WTC11 (cell line): ENCODE results near the gene SQOR. TPM values are rescaled to one million over a fixed set of nuclear protein-coding genes. Genes with fewer than 3 reads are reported as not detected.

Experiments used
- ATAC-seq: fragments of 200-7000 bp; cut with Tn5 transposase; 2 replicates; pipeline ENCODE4 v1.10.0; 2021; ENCODE audit warnings: mild to moderate bottlenecking, moderate library complexity
- CTCF ChIA-PET: fragments of 300-600 bp; sonication (Branson Sonifier 250); formaldehyde crosslinking; loops from one replicate; lab custom pipeline; 2021; ENCODE audit warnings: antibody characterized with exemption; lab: Charles Lee
- POLR2A ChIA-PET: fragments of 350-600 bp; sonication (Branson Sonifier 250); formaldehyde crosslinking; loops from one replicate; lab custom pipeline; 2021; ENCODE audit warnings: antibody characterized with exemption; lab: Charles Lee
- DNase-seq: peaks from one replicate; pipeline ENCODE4 v3.0.0; 2021; ENCODE audit warnings: low spot score
- H3K27ac Mint-ChIP-seq: 2 replicates; pipeline ENCODE4 v1.8.0; 2021; ENCODE audit warnings: mixed read lengths
- H3K27me3 Mint-ChIP-seq: 2 replicates; pipeline ENCODE4 v1.8.0; 2021; ENCODE audit warnings: low read depth, mild to moderate bottlenecking, moderate library complexity, mixed read lengths
- H3K36me3 Mint-ChIP-seq: 2 replicates; pipeline ENCODE4 v1.8.0; 2021; ENCODE audit warnings: mixed read lengths
- H3K4me1 Mint-ChIP-seq: 2 replicates; pipeline ENCODE4 v1.8.0; 2022; ENCODE audit warnings: mixed read lengths
- H3K4me3 Mint-ChIP-seq: 2 replicates; pipeline ENCODE4 v1.8.0; 2021; ENCODE audit warnings: mild to moderate bottlenecking, moderate library complexity, mixed read lengths
- H3K9me3 Mint-ChIP-seq: 2 replicates; pipeline ENCODE4 v1.8.0; 2021; ENCODE audit warnings: mixed read lengths
- ATF1 ChIP-seq: sonication (generic); formaldehyde crosslinking; IDR thresholded peaks from 2 replicates; pipeline ENCODE4 v1.8.1; 2023; ENCODE audit warnings: mild to moderate bottlenecking, moderate library complexity, missing genetic modification reagents
- ELF4 ChIP-seq: sonication (generic); formaldehyde crosslinking; IDR thresholded peaks from 2 replicates; pipeline ENCODE4 v1.8.1; 2022; ENCODE audit warnings: low read depth, mild to moderate bottlenecking, moderate library complexity, missing genetic modification reagents
- FOXJ3 ChIP-seq: sonication (generic); formaldehyde crosslinking; IDR thresholded peaks from 2 replicates; pipeline ENCODE4 v1.9.0; 2021; ENCODE audit warnings: missing genetic modification reagents, mild to moderate bottlenecking, borderline replicate concordance
- FOXK1 ChIP-seq: sonication (generic); formaldehyde crosslinking; IDR thresholded peaks from 2 replicates; pipeline ENCODE4 v1.8.0; 2022; ENCODE audit warnings: mild to moderate bottlenecking, moderate library complexity, missing genetic modification reagents
- GRHL2 ChIP-seq: fragments of 250-450 bp; sonication (Bioruptor Pico); IDR thresholded peaks from 2 replicates; pipeline ENCODE4 v1.8.0; 2022; ENCODE audit warnings: mild to moderate bottlenecking, moderate library complexity; ENCODE audit not compliant: insufficient replicate concordance, severe bottlenecking
- IRF2 ChIP-seq: sonication (generic); formaldehyde crosslinking; IDR thresholded peaks from 2 replicates; pipeline ENCODE4 v1.8.0; 2022; ENCODE audit warnings: low read depth, missing genetic modification reagents, borderline replicate concordance
- KAT7 ChIP-seq: sonication (generic); formaldehyde crosslinking; IDR thresholded peaks from 2 replicates; pipeline ENCODE4 v1.8.1; 2023; ENCODE audit warnings: missing genetic modification reagents, mild to moderate bottlenecking, borderline replicate concordance
- NFYB ChIP-seq: sonication (generic); formaldehyde crosslinking; conservative IDR thresholded peaks from 2 replicates; pipeline ENCODE4 v1.8.0; 2022; ENCODE audit warnings: low read depth, missing genetic modification reagents
- NR1H2 ChIP-seq: sonication (generic); formaldehyde crosslinking; IDR thresholded peaks from 2 replicates; pipeline ENCODE4 v1.9.0; 2021; ENCODE audit warnings: mild to moderate bottlenecking, moderate library complexity, missing genetic modification reagents
- OVOL2 ChIP-seq: fragments of 250-450 bp; sonication (Bioruptor Pico); IDR thresholded peaks from 2 replicates; pipeline ENCODE4 v1.9.0; 2021; ENCODE audit warnings: mild to moderate bottlenecking, borderline replicate concordance
- TEAD1 ChIP-seq: sonication (generic); formaldehyde crosslinking; IDR thresholded peaks from 2 replicates; pipeline ENCODE4 v1.8.0; 2022; ENCODE audit warnings: mild to moderate bottlenecking, missing genetic modification reagents
- ZNF121 ChIP-seq: sonication (generic); formaldehyde crosslinking; IDR thresholded peaks from 2 replicates; pipeline ENCODE4 v1.8.0; 2023; ENCODE audit warnings: missing genetic modification reagents
- ZNF263 ChIP-seq: sonication (generic); formaldehyde crosslinking; IDR thresholded peaks from 2 replicates; pipeline ENCODE4 v1.8.1; 2022; ENCODE audit warnings: low read depth, mild to moderate bottlenecking, moderate library complexity, missing genetic modification reagents
- total RNA-seq: library from RNA; stranded (reverse); gene quantifications from 3 replicates; pipeline ENCODE4 v1.2.3, GENCODE V29; 2021
- TF ChIP-seq, protein P1 (sequence below): fragments of 250-450 bp; sonication (Bioruptor Pico); IDR thresholded peaks from 2 replicates; pipeline ENCODE4 v2.1.2; 2022; ENCODE audit warnings: mild to moderate bottlenecking, moderate library complexity
- TF ChIP-seq, protein P2 (sequence below): fragments of 250-450 bp; sonication (Bioruptor Pico); IDR thresholded peaks from 2 replicates; pipeline ENCODE4 v1.8.0; 2021; ENCODE audit warnings: mild to moderate bottlenecking
- TF ChIP-seq, protein P3 (sequence below): sonication (generic); formaldehyde crosslinking; IDR thresholded peaks from 2 replicates; pipeline ENCODE4 v1.8.1; 2023; ENCODE audit warnings: mild to moderate bottlenecking, missing genetic modification reagents
- TF ChIP-seq, protein P4 (sequence below): sonication (generic); formaldehyde crosslinking; IDR thresholded peaks from 2 replicates; pipeline ENCODE4 v1.8.0; 2022; ENCODE audit warnings: mild to moderate bottlenecking, missing genetic modification reagents
- TF ChIP-seq, protein P5 (sequence below): sonication (generic); formaldehyde crosslinking; IDR thresholded peaks from 2 replicates; pipeline ENCODE4 v1.8.1; 2023; ENCODE audit warnings: mild to moderate bottlenecking, missing genetic modification reagents
- TF ChIP-seq, protein P6 (sequence below): sonication (generic); formaldehyde crosslinking; IDR thresholded peaks from 2 replicates; pipeline ENCODE4 v1.8.0; 2022; ENCODE audit warnings: mild to moderate bottlenecking, missing genetic modification reagents

SQOR gene
- total RNA-seq, 1 experiment from 2014 or later: 0.72 TPM

DNA sequence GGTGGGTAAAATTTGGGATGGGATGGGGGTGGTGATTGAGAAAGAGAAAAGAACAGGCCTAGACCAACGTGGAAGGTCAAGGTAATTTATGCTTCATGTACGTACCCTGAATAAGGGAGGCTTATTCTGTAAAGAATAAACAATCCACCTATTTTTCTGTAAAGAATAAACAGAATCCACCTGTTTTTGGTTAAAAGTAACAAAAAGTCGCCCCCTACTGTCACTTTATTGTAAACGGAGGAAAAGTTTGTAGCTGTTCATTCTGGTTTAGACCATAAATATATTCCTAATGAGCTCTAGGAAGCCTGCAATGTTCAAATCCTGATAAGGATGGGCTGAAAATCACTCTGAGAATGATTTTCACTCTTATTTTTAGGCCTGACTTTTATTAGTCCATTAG, 23.5 kb upstream of the SQOR start:
- H3K36me3 Mint-ChIP-seq: peaks cover 4% of the 10 kb centered on the region
- no peak for TF ChIP-seq FOXK1 (CRISPR knock-in tag)
- TF ChIP-seq, protein P1, sequence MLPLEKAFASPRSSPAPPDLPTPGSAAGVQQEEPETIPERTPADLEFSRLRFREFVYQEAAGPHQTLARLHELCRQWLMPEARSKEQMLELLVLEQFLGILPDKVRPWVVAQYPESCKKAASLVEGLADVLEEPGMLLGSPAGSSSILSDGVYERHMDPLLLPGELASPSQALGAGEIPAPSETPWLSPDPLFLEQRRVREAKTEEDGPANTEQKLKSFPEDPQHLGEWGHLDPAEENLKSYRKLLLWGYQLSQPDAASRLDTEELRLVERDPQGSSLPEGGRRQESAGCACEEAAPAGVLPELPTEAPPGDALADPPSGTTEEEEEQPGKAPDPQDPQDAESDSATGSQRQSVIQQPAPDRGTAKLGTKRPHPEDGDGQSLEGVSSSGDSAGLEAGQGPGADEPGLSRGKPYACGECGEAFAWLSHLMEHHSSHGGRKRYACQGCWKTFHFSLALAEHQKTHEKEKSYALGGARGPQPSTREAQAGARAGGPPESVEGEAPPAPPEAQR: no peak
- TF ChIP-seq NFYB (CRISPR knock-in tag): no peak
- TF ChIP-seq, protein P2, sequence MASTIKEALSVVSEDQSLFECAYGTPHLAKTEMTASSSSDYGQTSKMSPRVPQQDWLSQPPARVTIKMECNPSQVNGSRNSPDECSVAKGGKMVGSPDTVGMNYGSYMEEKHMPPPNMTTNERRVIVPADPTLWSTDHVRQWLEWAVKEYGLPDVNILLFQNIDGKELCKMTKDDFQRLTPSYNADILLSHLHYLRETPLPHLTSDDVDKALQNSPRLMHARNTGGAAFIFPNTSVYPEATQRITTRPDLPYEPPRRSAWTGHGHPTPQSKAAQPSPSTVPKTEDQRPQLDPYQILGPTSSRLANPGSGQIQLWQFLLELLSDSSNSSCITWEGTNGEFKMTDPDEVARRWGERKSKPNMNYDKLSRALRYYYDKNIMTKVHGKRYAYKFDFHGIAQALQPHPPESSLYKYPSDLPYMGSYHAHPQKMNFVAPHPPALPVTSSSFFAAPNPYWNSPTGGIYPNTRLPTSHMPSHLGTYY (CRISPR knock-in tag): no peak
- TF ChIP-seq ATF1 (CRISPR knock-in tag): no peak
- TF ChIP-seq OVOL2 (CRISPR knock-in tag): no peak
- no peak for TF ChIP-seq ZNF263 (CRISPR knock-in tag)
- TF ChIP-seq, protein P3, sequence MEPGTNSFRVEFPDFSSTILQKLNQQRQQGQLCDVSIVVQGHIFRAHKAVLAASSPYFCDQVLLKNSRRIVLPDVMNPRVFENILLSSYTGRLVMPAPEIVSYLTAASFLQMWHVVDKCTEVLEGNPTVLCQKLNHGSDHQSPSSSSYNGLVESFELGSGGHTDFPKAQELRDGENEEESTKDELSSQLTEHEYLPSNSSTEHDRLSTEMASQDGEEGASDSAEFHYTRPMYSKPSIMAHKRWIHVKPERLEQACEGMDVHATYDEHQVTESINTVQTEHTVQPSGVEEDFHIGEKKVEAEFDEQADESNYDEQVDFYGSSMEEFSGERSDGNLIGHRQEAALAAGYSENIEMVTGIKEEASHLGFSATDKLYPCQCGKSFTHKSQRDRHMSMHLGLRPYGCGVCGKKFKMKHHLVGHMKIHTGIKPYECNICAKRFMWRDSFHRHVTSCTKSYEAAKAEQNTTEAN (CRISPR knock-in tag): no peak
- no peak for TF ChIP-seq ZNF121 (CRISPR knock-in tag)
- TF ChIP-seq KAT7 (CRISPR knock-in tag): no peak
- no peak for TF ChIP-seq TEAD1 (CRISPR knock-in tag)
- TF ChIP-seq GRHL2 (CRISPR knock-in tag): no peak
- TF ChIP-seq, protein P4, sequence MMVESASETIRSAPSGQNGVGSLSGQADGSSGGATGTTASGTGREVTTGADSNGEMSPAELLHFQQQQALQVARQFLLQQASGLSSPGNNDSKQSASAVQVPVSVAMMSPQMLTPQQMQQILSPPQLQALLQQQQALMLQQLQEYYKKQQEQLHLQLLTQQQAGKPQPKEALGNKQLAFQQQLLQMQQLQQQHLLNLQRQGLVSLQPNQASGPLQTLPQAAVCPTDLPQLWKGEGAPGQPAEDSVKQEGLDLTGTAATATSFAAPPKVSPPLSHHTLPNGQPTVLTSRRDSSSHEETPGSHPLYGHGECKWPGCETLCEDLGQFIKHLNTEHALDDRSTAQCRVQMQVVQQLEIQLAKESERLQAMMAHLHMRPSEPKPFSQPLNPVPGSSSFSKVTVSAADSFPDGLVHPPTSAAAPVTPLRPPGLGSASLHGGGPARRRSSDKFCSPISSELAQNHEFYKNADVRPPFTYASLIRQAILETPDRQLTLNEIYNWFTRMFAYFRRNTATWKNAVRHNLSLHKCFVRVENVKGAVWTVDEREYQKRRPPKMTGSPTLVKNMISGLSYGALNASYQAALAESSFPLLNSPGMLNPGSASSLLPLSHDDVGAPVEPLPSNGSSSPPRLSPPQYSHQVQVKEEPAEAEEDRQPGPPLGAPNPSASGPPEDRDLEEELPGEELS (CRISPR knock-in tag): no peak
- TF ChIP-seq, protein P5, sequence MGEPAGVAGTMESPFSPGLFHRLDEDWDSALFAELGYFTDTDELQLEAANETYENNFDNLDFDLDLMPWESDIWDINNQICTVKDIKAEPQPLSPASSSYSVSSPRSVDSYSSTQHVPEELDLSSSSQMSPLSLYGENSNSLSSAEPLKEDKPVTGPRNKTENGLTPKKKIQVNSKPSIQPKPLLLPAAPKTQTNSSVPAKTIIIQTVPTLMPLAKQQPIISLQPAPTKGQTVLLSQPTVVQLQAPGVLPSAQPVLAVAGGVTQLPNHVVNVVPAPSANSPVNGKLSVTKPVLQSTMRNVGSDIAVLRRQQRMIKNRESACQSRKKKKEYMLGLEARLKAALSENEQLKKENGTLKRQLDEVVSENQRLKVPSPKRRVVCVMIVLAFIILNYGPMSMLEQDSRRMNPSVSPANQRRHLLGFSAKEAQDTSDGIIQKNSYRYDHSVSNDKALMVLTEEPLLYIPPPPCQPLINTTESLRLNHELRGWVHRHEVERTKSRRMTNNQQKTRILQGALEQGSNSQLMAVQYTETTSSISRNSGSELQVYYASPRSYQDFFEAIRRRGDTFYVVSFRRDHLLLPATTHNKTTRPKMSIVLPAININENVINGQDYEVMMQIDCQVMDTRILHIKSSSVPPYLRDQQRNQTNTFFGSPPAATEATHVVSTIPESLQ (CRISPR knock-in tag): no peak
- TF ChIP-seq FOXJ3 (CRISPR knock-in tag): no peak
- TF ChIP-seq, protein P6, sequence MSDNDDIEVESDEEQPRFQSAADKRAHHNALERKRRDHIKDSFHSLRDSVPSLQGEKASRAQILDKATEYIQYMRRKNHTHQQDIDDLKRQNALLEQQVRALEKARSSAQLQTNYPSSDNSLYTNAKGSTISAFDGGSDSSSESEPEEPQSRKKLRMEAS (CRISPR knock-in tag): no peak
- TF ChIP-seq NR1H2: no peak
- no peak for TF ChIP-seq ELF4 (CRISPR knock-in tag)
- no peak for TF ChIP-seq IRF2 (CRISPR knock-in tag)
- H3K27me3 Mint-ChIP-seq: no peaks in the 10 kb centered on the region
- no peak for DNase-seq
- H3K4me3 Mint-ChIP-seq: no peak overlapping the region
- no peak for ATAC-seq
- CTCF ChIA-PET: interaction anchor here (0.6 to 1.4 kb wide), 22 partner anchors 9 to 296 kb away, joined by 3 to 21 read pairs (median 4); partner anchors contain the start of genes BLOC1S6 and SQOR
- POLR2A ChIA-PET: interaction anchor here (0.7 to 1.3 kb wide), 2 partner anchors 25 to 1858 kb away, joined by 3 to 5 read pairs; no protein-coding TSS in a partner anchor
- H3K9me3 Mint-ChIP-seq: no peaks in the 10 kb centered on the region
- H3K4me1 Mint-ChIP-seq: no peaks in the 10 kb centered on the region
- no peak overlapping the region for H3K27ac Mint-ChIP-seq
